K562 (cell line): ENCODE data around the gene LRFN3. TPM values are rescaled to one million over a fixed set of nuclear protein-coding genes. Genes with fewer than 3 reads are reported as not detected.

ENCODE experiments used
- BRD9 ChIP-seq: fragments of 450-650 bp; IDR thresholded peaks from 2 replicates; pipeline ENCODE4 v1.6.1; 2018; ENCODE audit warnings: low read depth; ENCODE audit not compliant: partially characterized antibody
- VEZF1 ChIP-seq: fragments of 200-800 bp; sonication (Bioruptor generic); IDR thresholded peaks from 2 replicates; pipeline ENCODE4 v1.6.1; 2017; ENCODE audit warnings: missing genetic modification characterization, missing compliant biosample characterization
- XRCC3 ChIP-seq: fragments of 450-650 bp; IDR thresholded peaks from 2 replicates; pipeline ENCODE4 v1.6.1; 2017; ENCODE audit warnings: mild to moderate bottlenecking, moderate library complexity
- ZNF655 ChIP-seq: fragments of 250-450 bp; sonication (Bioruptor Pico); IDR thresholded peaks from 2 replicates; pipeline ENCODE4 v1.5.0; 2021
- ZNF766 ChIP-seq: fragments of 200-800 bp; sonication (Bioruptor generic); conservative IDR thresholded peaks from 2 replicates; pipeline ENCODE4 v1.6.1; 2016; ENCODE audit warnings: missing genetic modification characterization, missing compliant biosample characterization
- polyA plus RNA-seq, 8 experiments: library from polyadenylated mRNA; depleted of rRNA in 4 of 8; stranded (reverse) in 5 of 8; unstranded in 3 of 8; fragments of >200 nt; fragmentation: Nextera tagmentation in 2 of 8; fragmentation: Illumina TruSeq in 1 of 8; extraction: Ambion mirVana in 2 of 8; extraction: Trizol in 1 of 8; gene quantifications; 2 replicates each; pipeline versions ENCODE4 v1.2.1 to v1.2.3, GENCODE V29; 2011 to 2014; ENCODE audit warnings: inconsistent platforms in 1 of 8, missing spikeins in 1 of 8
- total RNA-seq, 7 experiments: library from RNA; depleted of rRNA in 6 of 7; stranded (reverse); fragments of >200 nt in 6 of 7; fragmentation: Illumina TruSeq in 2 of 7; extraction: Trizol in 2 of 7; gene quantifications; 2 replicates each; pipeline versions ENCODE4 v1.2.1 to v1.2.3, GENCODE V29; 2011 to 2021; ENCODE audit warnings: low replicate concordance in 1 of 7
- TF ChIP-seq, protein P1 (sequence below): sonication (generic); formaldehyde crosslinking; IDR thresholded peaks from 2 replicates; pipeline ENCODE4 v1.8.1; 2023; ENCODE audit warnings: mild to moderate bottlenecking, missing genetic modification reagents

The LRFN3 gene
- total and polyA plus RNA-seq, 9 of the 15 experiments (the other 6 are each of a cell fraction or from before 2014, with no cell fraction given): 0.03 to 0.12 (median 0.11) TPM; not detected in 6

DNA sequence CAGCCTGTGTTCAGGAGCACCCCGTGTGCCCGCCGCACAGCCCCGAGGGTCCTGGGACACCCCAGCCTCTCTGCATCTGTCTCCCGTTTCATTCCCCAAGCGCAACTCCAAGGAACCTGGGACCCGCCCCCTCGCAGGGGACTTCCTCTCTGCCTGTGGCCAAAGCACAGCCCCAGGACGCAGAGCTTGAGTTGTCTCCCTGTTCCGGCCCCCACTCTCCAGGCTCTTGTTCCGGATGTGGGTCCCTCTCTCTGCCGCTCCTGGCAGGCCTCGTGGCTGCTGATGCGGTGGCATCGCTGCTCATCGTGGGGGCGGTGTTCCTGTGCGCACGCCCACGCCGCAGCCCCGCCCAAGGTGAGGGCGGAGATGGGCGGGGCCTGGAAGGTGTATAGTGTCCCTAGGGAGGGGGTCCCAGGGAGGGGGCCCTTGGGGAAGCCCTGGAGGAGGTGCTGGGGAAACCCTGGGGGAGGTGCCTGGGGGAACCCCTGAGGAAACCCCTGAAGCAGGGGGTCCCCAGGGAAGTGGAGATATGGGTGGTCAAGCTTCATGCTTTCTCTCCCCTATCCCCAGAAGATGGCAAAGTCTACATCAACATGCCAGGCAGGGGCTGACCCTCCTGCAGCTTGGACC lies 32.5 kb upstream of the LRFN3 start (continued):
- TF ChIP-seq VEZF1: peak; percentile 77
- TF ChIP-seq XRCC3: no peak
- no peak for TF ChIP-seq ZNF766 (CRISPR knock-in tag)
- TF ChIP-seq ZNF655 (CRISPR knock-in tag): no peak
- TF ChIP-seq, protein P1, sequence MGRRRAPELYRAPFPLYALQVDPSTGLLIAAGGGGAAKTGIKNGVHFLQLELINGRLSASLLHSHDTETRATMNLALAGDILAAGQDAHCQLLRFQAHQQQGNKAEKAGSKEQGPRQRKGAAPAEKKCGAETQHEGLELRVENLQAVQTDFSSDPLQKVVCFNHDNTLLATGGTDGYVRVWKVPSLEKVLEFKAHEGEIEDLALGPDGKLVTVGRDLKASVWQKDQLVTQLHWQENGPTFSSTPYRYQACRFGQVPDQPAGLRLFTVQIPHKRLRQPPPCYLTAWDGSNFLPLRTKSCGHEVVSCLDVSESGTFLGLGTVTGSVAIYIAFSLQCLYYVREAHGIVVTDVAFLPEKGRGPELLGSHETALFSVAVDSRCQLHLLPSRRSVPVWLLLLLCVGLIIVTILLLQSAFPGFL (CRISPR knock-in tag): no peak
- no peak for TF ChIP-seq BRD9
